ENCODE data around the gene EPPIN.
"Not testable (repeated sequence)": the region's sequence is repeated elsewhere in the genome, so short reads cannot be mapped to it uniquely, and the experiment has no call there.

The EPPIN gene

DNA sequence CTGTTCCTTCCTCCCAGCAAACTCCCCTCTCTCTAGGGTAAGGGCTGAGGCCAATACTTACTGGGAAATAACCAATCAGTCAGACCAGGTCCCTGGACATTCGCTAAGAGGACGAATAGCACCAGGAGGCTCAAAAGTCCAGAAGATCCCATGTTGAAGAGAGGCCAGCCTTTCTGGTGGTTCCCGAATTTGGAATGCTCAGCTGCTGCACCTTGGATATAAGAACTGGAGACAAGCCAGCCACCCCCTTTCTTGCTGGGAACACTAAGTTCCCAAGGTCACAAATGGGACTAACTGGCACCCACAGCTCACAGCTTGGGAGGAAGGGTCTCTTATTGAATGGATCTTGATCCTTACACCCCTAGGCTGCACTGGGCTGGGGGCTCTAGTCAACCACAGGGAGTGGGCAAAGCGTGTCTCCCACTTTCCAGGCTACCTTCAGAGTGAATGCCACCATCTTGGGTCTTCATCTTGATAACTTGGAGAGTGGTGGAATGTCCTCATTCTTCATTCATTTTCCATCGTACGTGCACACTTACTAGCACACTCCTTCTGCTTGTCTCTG is at the start of gene EPPIN:
EPPIN (minus strand) TSS at position 196 of the 565 bp plus-strand sequence; CDS start at position 152, 44 bp downstream.
- Mint-ChIP-seq H3K4me3 (no peak within 1 kb of the TSS), H3K36me3 (ENCODE audit: low read depth) (no peaks in the 10 kb centered on the region), H3K27me3 (peaks cover 36% of the 10 kb centered on the region), H3K4me1 (ENCODE audit: low read depth) (no peaks in the 10 kb centered on the region), H3K27ac (no peak within 1 kb of the TSS), H3K9me3 (peaks cover 4% of the 10 kb centered on the region)

GRCh38 chr20:45595235-45595634 is 48.0 kb upstream of the EPPIN start:
- H3K4me1 Mint-ChIP-seq (ENCODE audit: low read depth), result peaks cover 9% of the 10 kb centered on the region
- H3K27me3 Mint-ChIP-seq, result peaks cover 70% of the 10 kb centered on the region
- H3K27ac Mint-ChIP-seq, result no peak overlapping the region
- H3K9me3 Mint-ChIP-seq, result peaks cover 4% of the 10 kb centered on the region
- no peak overlapping the region for H3K4me3 Mint-ChIP-seq
- H3K36me3 Mint-ChIP-seq (ENCODE audit: low read depth), result no peaks in the 10 kb centered on the region

DNA sequence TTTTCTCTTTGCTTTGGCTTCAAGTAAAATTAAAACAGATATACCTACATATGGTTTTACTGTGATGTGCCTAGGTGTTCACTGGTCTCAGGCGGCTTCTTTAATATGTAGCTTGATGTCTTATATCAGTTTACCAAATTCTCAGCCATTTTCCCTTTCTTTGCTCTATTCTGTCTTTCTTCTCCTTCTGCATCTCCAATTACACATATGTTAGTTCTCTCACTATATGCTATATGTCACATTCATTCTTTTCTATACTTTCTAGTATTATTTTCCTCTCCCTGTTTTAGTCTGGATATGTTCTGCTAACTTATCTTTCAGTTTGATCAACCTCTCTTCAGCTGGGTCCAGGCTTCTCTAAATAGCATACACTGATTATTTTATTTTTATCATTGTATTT is 46.3 kb upstream of the EPPIN start:
- no peaks in the 10 kb centered on the region for H3K36me3 Mint-ChIP-seq (ENCODE audit: low read depth)
- no peak overlapping the region for H3K27ac Mint-ChIP-seq
- no peak overlapping the region for H3K4me3 Mint-ChIP-seq
- peaks cover 4% of the 10 kb centered on the region for H3K9me3 Mint-ChIP-seq
- peaks cover 67% of the 10 kb centered on the region for H3K27me3 Mint-ChIP-seq
- H3K4me1 Mint-ChIP-seq (ENCODE audit: low read depth), result peaks cover 9% of the 10 kb centered on the region

DNA sequence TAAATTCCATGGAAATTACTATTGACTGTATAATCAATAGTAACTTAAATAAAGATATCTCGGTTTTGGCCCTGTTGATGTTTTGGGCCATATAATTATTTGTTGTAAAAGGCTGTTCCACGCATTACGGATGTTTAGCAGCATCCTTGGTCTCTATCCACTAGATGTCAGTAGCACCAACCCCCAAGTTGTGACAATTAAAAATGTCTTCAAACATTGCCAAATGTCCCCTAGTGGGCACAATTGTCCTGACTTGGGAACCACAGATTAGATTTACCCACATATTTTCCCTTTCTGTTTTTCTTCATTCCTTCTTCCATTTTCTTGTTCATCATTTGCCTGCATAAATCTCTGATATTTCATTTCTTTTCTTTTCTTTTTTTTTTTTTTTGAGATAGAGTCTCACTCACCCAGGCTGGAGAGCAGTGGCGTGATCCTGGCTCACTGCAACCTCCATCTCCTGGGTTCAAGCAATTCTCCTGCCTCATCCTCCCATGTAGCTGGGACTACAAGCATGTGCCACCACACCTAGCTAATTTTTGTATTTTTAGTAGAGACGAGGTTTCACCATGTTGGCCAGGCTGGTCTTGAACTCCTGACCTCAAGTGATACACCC is 45.5 kb upstream of the EPPIN start:
- Mint-ChIP-seq H3K9me3 (peaks cover 4% of the 10 kb centered on the region), H3K27me3 (peaks cover 66% of the 10 kb centered on the region), H3K4me3 (no peak overlapping the region), H3K27ac (no peak overlapping the region), H3K36me3 (ENCODE audit: low read depth) (no peaks in the 10 kb centered on the region), H3K4me1 (ENCODE audit: low read depth) (peaks cover 9% of the 10 kb centered on the region)

DNA sequence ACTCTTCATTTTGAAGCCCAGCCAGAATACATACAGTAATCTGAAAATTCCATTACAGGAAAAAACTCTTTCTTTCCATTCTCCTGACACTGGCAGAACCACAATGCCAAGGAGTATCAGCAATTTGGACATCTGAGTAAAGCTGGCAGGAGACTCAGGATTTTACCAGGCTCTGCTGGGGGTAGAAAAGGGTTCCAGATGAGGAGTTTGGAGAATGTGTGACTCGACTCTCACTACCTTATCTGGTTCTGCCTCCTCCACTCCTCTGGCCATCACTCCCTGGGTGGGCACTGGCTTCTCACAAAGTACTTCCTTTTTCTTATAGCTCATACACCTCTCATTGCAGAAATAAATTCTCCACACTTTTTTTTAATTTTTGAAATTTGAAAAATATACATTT is 42.5 kb upstream of the EPPIN start:
- Mint-ChIP-seq H3K4me3 (no peak overlapping the region), H3K36me3 (ENCODE audit: low read depth) (no peaks in the 10 kb centered on the region), H3K27ac (no peak overlapping the region), H3K9me3 (peaks cover 4% of the 10 kb centered on the region), H3K27me3 (peaks cover 47% of the 10 kb centered on the region), H3K4me1 (ENCODE audit: low read depth) (peaks cover 9% of the 10 kb centered on the region)

DNA sequence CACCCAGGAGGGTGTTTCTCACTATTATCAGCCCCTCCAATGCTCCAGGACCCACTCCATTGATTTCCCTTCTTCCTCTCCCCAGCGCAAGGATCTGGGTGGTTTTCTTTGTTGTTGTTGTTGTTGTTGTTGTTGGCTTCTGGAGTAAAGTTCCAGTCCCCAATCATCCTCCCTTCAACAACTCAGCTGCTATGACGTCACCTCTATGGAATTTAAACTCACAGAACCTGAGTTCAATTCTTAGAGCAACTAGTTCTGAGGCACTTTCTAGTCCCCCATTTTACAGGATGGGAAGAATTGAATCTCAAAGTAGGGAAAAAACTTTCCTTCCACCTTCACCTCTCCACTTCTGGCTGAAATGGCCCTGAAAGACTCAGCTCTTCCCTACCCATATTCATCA is 41.6 kb upstream of the EPPIN start:
- Mint-ChIP-seq H3K4me1 (ENCODE audit: low read depth) (peaks cover 9% of the 10 kb centered on the region), H3K4me3 (no peak overlapping the region), H3K27ac (no peak overlapping the region), H3K9me3 (peaks cover 4% of the 10 kb centered on the region), H3K36me3 (ENCODE audit: low read depth) (no peaks in the 10 kb centered on the region), H3K27me3 (peaks cover 37% of the 10 kb centered on the region)

DNA sequence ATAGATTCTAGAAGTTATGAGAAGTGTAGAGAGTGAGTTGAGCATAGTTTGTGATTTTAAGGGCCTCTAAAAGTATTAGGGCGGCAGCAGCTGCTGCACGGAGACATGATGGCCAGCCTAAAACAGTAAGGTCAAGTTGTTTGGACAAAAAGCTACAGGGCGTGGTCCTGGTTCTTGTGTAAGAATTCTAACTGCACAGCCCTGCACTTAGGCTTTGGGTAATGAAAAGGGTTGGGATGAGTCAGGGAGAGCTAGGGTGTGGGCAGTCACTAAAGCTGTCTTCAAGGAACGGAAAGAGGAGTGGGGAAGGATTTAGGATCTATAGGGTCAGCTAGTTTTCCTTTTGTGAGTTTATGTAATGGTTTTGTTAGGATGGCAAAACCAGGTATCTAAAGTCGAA is 38.8 kb upstream of the EPPIN start:
- H3K27me3 Mint-ChIP-seq, result peaks cover 24% of the 10 kb centered on the region
- H3K27ac Mint-ChIP-seq; H3K36me3 Mint-ChIP-seq (ENCODE audit: low read depth); H3K4me1 Mint-ChIP-seq (ENCODE audit: low read depth); H3K4me3 Mint-ChIP-seq; H3K9me3 Mint-ChIP-seq: not testable (repeated sequence)

- not testable (repeated sequence) for H3K9me3 Mint-ChIP-seq; H3K27ac Mint-ChIP-seq; H3K36me3 Mint-ChIP-seq (ENCODE audit: low read depth); H3K4me3 Mint-ChIP-seq; H3K4me1 Mint-ChIP-seq (ENCODE audit: low read depth)
- peaks cover 28% of the 10 kb centered on the region for H3K27me3 Mint-ChIP-seq
These were observed 37.1 kb upstream of the EPPIN start for GRCh38 chr20:45584294-45584693.

- no peak overlapping the region for H3K27ac Mint-ChIP-seq
- H3K4me3 Mint-ChIP-seq, result no peak overlapping the region
- H3K9me3 Mint-ChIP-seq, result no peaks in the 10 kb centered on the region
- no peaks in the 10 kb centered on the region for H3K4me1 Mint-ChIP-seq (ENCODE audit: low read depth)
- H3K36me3 Mint-ChIP-seq (ENCODE audit: low read depth), result no peaks in the 10 kb centered on the region
- H3K27me3 Mint-ChIP-seq, result peaks cover 25% of the 10 kb centered on the region
These were observed 36.3 kb upstream of the EPPIN start for GRCh38 chr20:45583502-45583901.

- H3K27ac Mint-ChIP-seq, result no peak overlapping the region
- peaks cover 20% of the 10 kb centered on the region for H3K27me3 Mint-ChIP-seq
- no peaks in the 10 kb centered on the region for H3K9me3 Mint-ChIP-seq
- no peak overlapping the region for H3K4me3 Mint-ChIP-seq
- no peaks in the 10 kb centered on the region for H3K4me1 Mint-ChIP-seq (ENCODE audit: low read depth)
- H3K36me3 Mint-ChIP-seq (ENCODE audit: low read depth), result no peaks in the 10 kb centered on the region
These were observed 34.5 kb upstream of the EPPIN start for GRCh38 chr20:45581702-45582101.

- no peak within 1 kb of the TSS for H3K27ac Mint-ChIP-seq
- no peaks in the 10 kb centered on the region for H3K36me3 Mint-ChIP-seq (ENCODE audit: low read depth)
- no peak within 1 kb of the TSS for H3K4me3 Mint-ChIP-seq
- H3K4me1 Mint-ChIP-seq (ENCODE audit: low read depth), result no peaks in the 10 kb centered on the region
- H3K9me3 Mint-ChIP-seq, result no peaks in the 10 kb centered on the region
- peaks cover 30% of the 10 kb centered on the region for H3K27me3 Mint-ChIP-seq
These were observed 32.0 kb upstream of the EPPIN start, which contains the start of gene WFDC8 for GRCh38 chr20:45579184-45579583. TSS of gene WFDC8 (minus strand) at chr20:45579284. CDS start at chr20:45579247, 37 bp downstream.

GRCh38 chr20:45578231-45578630 is 31.0 kb upstream of the EPPIN start:
- Mint-ChIP-seq H3K4me1 (ENCODE audit: low read depth) (no peaks in the 10 kb centered on the region), H3K36me3 (ENCODE audit: low read depth) (no peaks in the 10 kb centered on the region), H3K27ac (no peak overlapping the region), H3K9me3 (no peaks in the 10 kb centered on the region), H3K27me3 (peaks cover 34% of the 10 kb centered on the region), H3K4me3 (no peak overlapping the region)

- Mint-ChIP-seq H3K4me3 (no peak overlapping the region), H3K27ac (no peak overlapping the region), H3K9me3 (no peaks in the 10 kb centered on the region), H3K36me3 (ENCODE audit: low read depth) (no peaks in the 10 kb centered on the region), H3K27me3 (peaks cover 37% of the 10 kb centered on the region), H3K4me1 (ENCODE audit: low read depth) (no peaks in the 10 kb centered on the region)
These were observed 29.8 kb upstream of the EPPIN start for GRCh38 chr20:45576995-45577394.

- H3K4me1 Mint-ChIP-seq (ENCODE audit: low read depth), result no peaks in the 10 kb centered on the region
- no peak overlapping the region for H3K4me3 Mint-ChIP-seq
- peaks cover 37% of the 10 kb centered on the region for H3K27me3 Mint-ChIP-seq
- no peaks in the 10 kb centered on the region for H3K9me3 Mint-ChIP-seq
- no peak overlapping the region for H3K27ac Mint-ChIP-seq
- no peaks in the 10 kb centered on the region for H3K36me3 Mint-ChIP-seq (ENCODE audit: low read depth)
These were observed 28.7 kb upstream of the EPPIN start for GRCh38 chr20:45575931-45576330.

DNA sequence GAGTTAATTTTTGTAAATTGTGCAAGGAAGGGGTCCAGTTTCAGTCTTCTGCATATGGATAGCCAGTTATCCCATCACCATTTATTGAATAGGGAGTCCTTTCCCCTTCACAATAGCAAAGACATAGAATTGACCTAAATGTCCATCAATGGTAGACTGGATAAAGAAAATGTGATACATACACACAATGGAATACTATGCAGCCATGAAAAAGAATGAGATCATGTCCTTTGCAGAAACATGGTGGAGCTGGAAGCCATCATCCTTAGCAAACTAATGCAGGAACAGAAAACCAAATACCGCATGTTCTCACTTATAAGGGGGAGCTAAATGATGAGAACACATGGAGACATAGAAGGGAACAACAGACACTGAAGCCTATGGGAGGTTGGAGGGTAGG is 22.4 kb upstream of the EPPIN start:
- H3K4me1 Mint-ChIP-seq (ENCODE audit: low read depth); H3K4me3 Mint-ChIP-seq; H3K27ac Mint-ChIP-seq; H3K9me3 Mint-ChIP-seq; H3K36me3 Mint-ChIP-seq (ENCODE audit: low read depth): not testable (repeated sequence)
- peaks cover 31% of the 10 kb centered on the region for H3K27me3 Mint-ChIP-seq

DNA sequence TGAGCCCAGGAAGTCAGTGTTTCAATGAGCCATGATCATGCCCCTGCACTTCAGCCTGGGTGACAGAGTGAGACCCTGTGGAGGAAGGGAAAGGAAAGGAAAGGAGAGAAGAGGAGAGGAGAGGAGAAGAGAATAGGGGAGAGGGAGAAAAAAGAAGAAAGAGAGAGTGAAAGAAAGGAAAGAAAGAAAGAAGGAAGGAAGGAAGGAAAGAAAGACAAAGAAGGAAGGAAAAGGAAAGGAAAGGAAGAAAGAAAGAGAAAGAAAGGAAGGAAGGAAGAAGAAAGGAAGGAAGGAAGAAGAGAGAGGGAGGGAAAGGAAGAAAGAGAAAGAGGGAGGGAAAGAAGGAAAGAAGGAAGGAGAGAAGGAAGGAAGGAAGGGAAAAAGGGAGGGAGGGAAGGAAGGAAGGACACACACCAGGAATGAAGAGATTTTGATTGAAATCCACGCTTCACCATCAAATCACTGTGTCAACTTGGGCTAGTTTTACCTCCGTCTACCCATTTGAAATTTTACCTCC is 17.6 kb upstream of the EPPIN start:
- H3K27me3 Mint-ChIP-seq, result peaks cover 36% of the 10 kb centered on the region
- no peaks in the 10 kb centered on the region for H3K9me3 Mint-ChIP-seq
- H3K4me3 Mint-ChIP-seq, result no peak overlapping the region
- H3K36me3 Mint-ChIP-seq (ENCODE audit: low read depth), result no peaks in the 10 kb centered on the region
- H3K27ac Mint-ChIP-seq, result no peak overlapping the region
- no peaks in the 10 kb centered on the region for H3K4me1 Mint-ChIP-seq (ENCODE audit: low read depth)
